ENCODE measurements around the gene RPSA.
"Not testable (repeated sequence)": the region's sequence is repeated elsewhere in the genome, so short reads cannot be mapped to it uniquely, and the experiment has no call there.

Gene RPSA

DNA sequence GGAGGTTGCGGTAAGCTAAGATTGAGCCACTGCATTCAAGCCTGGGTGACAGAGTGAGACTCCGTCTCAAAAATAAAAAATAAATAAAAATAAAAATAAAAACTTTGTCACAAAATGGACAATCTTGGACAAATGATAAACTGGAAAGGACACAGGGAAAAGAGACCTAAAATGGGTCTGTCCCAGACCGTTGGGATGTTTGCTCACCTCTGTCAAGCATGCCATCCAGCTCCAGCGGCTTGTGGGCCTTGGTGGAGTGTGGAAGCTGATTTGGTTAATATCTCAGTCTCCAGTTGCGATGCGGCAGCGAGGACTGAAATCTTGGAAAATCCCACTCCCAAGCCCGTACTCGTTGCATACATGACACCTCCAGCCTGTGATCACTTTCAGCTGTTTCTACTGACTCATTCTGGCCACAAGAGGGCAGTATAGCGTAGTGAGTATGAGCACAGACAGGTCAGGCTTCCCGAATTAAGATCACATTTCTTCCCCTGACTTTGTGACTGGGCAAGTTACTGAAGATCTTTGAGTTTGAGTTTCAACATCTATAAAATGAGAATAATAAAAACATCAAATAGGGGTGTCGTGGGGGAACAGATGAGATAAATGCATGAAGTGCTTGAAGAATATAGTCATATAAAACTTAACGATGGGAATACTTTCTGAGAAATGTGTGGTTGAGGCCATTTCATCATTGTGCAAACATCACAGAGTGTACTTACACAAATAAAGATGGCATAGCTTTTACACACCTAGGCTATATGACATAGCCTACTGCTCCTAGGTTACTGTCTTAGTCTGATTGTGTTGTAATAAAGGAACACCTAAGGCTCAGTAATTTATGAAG, 41.3 kb downstream of the RPSA start:
- peak; percentile 74 for DNase-seq (ENCODE audit: low read depth, low spot score)

DNA sequence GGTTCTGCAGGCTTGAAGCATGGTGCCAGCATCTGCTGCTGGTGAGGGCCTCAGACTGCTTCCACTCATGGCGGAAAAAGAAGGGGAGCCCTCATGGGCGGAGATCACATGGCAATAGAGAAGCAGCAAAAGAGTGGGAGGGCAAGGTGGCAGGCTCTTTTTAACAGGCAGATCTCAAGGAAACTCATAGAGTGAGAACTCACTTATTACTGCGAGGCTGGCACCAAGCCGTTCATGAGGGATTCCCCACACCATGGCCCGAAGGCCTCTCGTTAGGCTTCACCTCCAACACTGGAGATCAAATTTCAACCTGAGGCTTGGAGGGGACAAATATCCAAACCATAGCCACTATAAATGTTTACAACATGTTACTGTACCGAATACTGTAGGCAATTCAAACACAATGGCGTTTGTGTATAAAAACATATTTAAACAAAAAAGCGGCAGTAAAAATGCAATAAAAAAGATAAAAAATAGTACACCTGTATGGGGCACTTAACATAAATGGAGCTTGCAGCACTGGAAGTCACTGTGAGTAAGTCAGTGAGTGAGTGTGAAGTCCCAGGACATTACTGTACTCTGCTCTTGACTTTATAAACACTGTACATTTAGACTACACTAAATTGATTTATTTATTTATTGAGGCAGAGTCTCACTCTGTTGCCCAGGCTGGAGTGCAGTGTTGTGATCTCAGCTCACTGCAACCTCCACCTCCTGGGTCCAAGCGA, 42.1 kb downstream of the RPSA start:
- H3K4me3 ChIP-seq (ENCODE audit: low read length) = no peak overlapping the region
- no peak for DNase-seq (ENCODE audit: low read depth, low spot score)

More for the DNA sequence above, 41.3 kb downstream of the RPSA start:
- no peak overlapping the region for H3K4me3 ChIP-seq (ENCODE audit: low read length)

DNA sequence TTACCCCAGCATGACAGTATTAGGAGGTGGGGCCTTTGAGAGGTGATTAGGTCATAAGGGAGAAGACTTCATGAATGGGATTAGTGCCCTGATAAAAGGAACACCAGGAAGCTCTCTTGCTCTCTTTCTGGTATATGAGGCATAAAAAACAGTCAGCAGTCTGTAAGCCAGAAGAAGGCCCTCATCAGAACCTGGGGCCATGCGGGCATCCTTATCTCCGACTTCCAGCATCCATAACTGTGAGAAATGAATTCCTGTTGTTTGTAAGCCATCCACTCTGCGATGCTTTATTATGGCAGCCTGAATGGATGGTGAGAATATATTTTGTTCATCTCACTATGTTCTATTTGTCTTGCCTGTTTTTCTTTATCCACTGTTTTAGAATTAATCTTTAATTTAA, 43.3 kb downstream of the RPSA start:
- DNase-seq (ENCODE audit: low read depth, low spot score) = no peak
- no peak overlapping the region for H3K4me3 ChIP-seq (ENCODE audit: low read length)

GRCh38 chr3:39453134-39453533, 46.6 kb downstream of the RPSA start:
- DNase-seq (ENCODE audit: low read depth, low spot score) = no peak
- H3K4me3 ChIP-seq (ENCODE audit: low read length) = no peak overlapping the region

- not testable (repeated sequence) for DNase-seq (ENCODE audit: low read depth, low spot score); H3K4me3 ChIP-seq (ENCODE audit: low read length)
Observed at GRCh38 chr3:39453872-39454271, 47.4 kb downstream of the RPSA start.

DNA sequence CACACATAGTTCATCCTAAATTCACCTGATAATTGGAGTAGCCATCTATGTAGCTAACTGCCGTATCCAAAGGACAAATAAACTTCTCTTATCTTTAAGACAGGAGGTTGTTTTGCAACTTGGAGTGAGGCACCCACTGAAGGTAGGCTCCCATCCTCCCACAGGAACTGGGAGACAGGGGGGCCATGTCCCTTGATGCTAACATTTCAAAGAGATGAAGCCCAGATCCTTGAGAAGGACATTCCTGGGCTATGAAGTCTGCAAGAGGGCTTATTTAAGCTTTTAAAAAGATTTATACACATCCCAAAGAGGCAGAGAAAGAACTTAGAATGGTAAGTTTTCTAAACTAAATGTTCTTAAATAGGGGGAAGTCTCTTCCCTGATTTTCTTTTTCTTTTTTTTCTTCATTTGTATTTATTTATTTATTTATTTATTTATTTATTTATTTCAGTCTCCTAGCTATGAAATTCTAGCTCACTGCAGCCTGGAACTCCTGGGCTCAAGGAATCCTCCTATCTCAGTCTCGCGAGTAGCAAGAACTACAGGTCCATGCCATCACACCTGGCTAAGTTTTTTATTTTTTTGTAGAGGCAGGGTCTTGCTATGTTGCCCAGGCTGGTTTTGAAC, 48.2 kb downstream of the RPSA start:
- DNase-seq (ENCODE audit: low read depth, low spot score) = no peak
- H3K4me3 ChIP-seq (ENCODE audit: low read length) = no peak overlapping the region

GRCh38 chr3:39456159-39456558, 49.6 kb downstream of the RPSA start:
- DNase-seq (ENCODE audit: low read depth, low spot score) = no peak
- H3K4me3 ChIP-seq (ENCODE audit: low read length) = no peak overlapping the region

- no peak overlapping the region for H3K4me3 ChIP-seq (ENCODE audit: low read length)
- DNase-seq (ENCODE audit: low read depth, low spot score) = no peak
Observed at GRCh38 chr3:39457361-39457760, 50.8 kb downstream of the RPSA start.

DNA sequence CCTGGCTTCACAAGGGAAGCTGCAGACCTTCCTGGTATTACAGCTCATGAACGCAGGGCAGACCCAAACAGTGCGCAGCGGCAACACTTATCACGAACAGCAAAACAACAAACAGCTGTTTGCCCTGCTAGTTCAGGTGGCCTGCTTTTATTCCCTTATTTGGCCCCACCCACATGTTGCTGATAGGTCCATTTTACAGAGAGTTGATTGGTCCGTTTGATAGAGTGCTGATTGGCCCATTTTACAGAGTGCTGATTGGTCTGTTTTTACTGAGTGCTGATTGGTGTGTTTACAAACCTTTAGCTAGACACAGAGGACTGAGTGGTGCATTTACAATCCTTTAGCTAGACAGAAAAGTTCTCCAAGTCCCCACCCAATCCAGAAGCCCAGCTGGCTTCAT, 52.1 kb downstream of the RPSA start:
- not testable (repeated sequence) for H3K4me3 ChIP-seq (ENCODE audit: low read length); DNase-seq (ENCODE audit: low read depth, low spot score)

DNA sequence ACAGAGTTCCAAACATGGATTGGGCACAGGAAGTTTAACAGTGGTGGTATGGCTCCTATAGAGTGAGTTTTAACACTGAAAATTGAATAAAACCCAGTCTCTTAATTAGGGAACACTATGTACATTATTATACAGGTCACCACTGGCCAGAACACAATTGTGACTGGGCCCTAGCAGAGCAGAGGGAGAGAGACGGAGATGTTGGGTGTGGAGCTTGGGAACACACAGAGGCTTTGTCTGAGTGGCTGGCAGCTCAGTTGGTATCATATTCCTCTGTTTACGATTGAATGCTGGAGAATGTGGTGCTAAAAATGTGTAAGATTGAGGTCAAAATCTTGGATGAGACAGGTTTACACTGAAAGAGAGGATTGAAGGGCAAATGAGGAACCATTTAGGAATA, 54.2 kb downstream of the RPSA start:
- H3K4me3 ChIP-seq (ENCODE audit: low read length) = no peak overlapping the region
- no peak for DNase-seq (ENCODE audit: low read depth, low spot score)
